ENCODE measurements around the gene MXD1. TPM values are rescaled to one million over a fixed set of nuclear protein-coding genes. Genes with fewer than 3 reads are reported as not detected.

Gene MXD1
- total RNA-seq, 2 donors from 2014 or later: 57.8 to 200 TPM

DNA sequence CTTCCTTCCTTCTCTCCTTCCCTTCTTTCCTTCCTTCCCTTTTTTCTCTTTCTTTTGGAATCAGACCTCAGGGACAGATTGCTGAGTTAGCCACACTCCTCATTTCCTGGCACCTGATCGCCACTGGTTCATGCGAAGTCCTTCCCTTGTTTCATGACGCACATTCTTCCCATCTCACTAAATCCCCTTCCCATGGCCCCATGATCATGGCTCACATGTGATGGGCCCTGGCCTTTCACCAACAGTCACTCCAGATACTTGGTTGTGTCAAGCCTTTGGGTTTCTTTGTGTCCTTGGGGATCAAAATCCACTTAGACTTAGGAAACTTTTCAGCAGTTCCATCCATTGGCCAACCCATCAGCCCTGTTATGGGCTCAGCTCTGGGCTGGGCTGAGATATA lies 70.3 kb downstream of the MXD1 start:
- H3K27ac ChIP-seq: no peak overlapping the region
- DNase-seq: no peak
- no peak overlapping the region for H3K9ac ChIP-seq (ENCODE audit: low read depth in 2 of 2, low read length in 2 of 2)
- H3K36me3 ChIP-seq: no peaks in the 10 kb centered on the region
- H3K27me3 ChIP-seq: no peaks in the 10 kb centered on the region
- no peak overlapping the region for H3K4me3 ChIP-seq
- no peaks in the 10 kb centered on the region for H3K4me1 ChIP-seq
- no peaks in the 10 kb centered on the region for H3K9me3 ChIP-seq
- intact Hi-C loops (cut with DNase I): no loop called here
- TF ChIP-seq, protein P1, sequence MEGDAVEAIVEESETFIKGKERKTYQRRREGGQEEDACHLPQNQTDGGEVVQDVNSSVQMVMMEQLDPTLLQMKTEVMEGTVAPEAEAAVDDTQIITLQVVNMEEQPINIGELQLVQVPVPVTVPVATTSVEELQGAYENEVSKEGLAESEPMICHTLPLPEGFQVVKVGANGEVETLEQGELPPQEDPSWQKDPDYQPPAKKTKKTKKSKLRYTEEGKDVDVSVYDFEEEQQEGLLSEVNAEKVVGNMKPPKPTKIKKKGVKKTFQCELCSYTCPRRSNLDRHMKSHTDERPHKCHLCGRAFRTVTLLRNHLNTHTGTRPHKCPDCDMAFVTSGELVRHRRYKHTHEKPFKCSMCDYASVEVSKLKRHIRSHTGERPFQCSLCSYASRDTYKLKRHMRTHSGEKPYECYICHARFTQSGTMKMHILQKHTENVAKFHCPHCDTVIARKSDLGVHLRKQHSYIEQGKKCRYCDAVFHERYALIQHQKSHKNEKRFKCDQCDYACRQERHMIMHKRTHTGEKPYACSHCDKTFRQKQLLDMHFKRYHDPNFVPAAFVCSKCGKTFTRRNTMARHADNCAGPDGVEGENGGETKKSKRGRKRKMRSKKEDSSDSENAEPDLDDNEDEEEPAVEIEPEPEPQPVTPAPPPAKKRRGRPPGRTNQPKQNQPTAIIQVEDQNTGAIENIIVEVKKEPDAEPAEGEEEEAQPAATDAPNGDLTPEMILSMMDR (IDR thresholded peaks at IDR 0.05): no peak

DNA sequence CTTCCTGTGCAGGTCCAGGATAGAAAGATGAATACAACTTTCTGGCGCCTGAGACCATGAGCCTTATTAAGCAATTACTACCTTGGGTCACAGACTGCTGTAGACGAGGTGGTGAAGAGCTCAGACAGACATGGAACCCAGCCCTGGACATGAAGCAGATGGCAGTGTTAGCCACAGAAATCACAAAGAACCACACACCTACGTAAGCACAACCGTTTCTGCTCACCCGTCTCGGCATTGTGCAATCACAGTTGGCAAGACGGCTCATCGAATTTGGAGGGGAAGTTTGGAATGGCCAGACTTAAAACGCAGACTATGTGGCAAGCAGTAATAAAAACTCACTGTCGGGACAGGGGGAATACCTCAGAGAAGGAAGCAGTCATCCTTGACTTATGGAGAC lies 70.8 kb downstream of the MXD1 start:
- H3K27ac ChIP-seq: no peak overlapping the region
- intact Hi-C loops (cut with DNase I): no loop called here
- DNase-seq: no peak

DNA sequence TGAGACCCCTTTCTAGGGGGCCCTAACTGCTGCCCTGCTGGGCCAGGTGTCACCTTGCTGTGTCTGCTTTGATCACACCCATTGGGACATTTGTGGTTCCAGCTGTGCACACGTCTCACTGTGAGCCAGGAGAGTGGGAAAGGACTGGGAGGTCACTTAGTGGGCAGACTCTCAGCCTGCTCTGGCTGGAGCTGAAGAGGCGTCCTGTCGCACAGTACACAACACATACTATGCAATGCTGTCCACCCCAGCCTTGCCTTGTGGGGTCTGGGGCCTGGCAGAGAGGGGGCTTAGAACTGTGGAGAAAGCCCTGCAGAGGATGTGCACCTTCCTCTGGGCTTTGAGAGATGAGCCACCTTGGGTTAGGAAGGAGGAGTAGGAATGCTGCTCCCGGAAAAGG lies 71.8 kb downstream of the MXD1 start:
- Histone ChIP-seq H3K4me1 (no peaks in the 10 kb centered on the region), H3K27me3 (no peaks in the 10 kb centered on the region), H3K27ac (no peak overlapping the region), H3K9ac (ENCODE audit: low read depth in 2 of 2, low read length in 2 of 2) (no peak overlapping the region), H3K9me3 (no peaks in the 10 kb centered on the region), H3K36me3 (no peaks in the 10 kb centered on the region), H3K4me3 (no peak overlapping the region)
- intact Hi-C loops (cut with DNase I): no loop called here
- TF ChIP-seq, protein P1 (IDR thresholded peaks at IDR 0.05): no peak
- DNase-seq: no peak

More for the DNA sequence above, 70.8 kb downstream of the MXD1 start:
- Histone ChIP-seq H3K27me3 (no peaks in the 10 kb centered on the region), H3K4me3 (no peak overlapping the region), H3K9me3 (no peaks in the 10 kb centered on the region), H3K4me1 (no peaks in the 10 kb centered on the region), H3K9ac (ENCODE audit: low read depth in 2 of 2, low read length in 2 of 2) (peak overlapping the region in 1 of 2 donors; percentile 19), H3K36me3 (no peaks in the 10 kb centered on the region)
- TF ChIP-seq, protein P1 (IDR thresholded peaks at IDR 0.05): no peak

DNA sequence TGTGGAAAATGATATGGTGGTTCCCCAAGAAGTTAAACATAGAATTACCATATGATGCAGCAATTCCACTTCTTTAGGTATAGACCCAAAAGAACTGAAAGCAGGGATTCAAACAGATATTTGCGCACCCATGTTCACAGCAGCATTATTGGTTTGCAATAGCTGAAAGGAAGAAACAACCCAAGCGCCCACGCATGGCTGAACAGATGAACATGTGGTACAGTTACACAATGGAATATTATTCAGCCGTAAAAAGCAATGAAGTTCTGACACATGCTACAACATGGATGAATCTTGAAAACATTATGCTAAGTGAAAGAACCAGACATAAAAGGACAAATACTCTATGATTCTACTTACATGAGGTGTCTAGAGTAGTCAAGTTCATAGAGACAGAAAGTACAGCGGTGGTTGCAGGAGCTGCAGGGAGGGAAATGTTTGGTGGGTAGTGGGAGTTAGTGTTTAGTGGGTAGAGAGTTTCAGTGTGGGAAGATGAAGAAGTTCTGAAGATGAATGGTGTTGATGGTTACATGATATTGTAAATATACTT lies 73.3 kb downstream of the MXD1 start:
- Histone ChIP-seq H3K36me3 (no peaks in the 10 kb centered on the region), H3K27me3 (no peaks in the 10 kb centered on the region), H3K4me3 (no peak overlapping the region), H3K9ac (ENCODE audit: low read depth in 2 of 2, low read length in 2 of 2) (no peak overlapping the region), H3K9me3 (no peaks in the 10 kb centered on the region), H3K27ac (no peak overlapping the region), H3K4me1 (no peaks in the 10 kb centered on the region)
- DNase-seq: no peak
- TF ChIP-seq, protein P1 (IDR thresholded peaks at IDR 0.05): no peak
- intact Hi-C loops (cut with DNase I): no loop called here

DNA sequence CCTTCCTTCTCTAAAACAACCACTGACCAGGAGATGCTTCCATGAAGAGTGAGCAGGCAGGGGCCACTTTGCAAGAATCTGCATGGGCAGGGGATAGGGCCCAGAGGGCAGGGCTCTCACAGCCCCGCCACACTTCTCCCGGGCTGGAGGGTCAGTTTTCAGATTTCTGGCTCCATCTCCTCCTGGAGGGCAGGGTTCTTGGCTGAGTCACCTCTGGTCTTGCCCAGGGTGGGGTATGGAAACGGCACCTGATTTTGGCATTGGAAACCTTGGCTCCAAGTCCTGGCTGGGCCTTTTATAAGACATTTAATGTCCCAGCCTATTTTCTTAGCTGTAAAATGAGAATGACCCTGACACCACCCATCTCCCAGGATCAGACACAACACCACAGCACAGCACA lies 74.1 kb downstream of the MXD1 start:
- intact Hi-C loops (cut with DNase I): no loop called here
- DNase-seq: peak; percentile 56
- no peaks in the 10 kb centered on the region for H3K4me1 ChIP-seq
- H3K9ac ChIP-seq (ENCODE audit: low read depth in 2 of 2, low read length in 2 of 2): no peak overlapping the region
- H3K27ac ChIP-seq: peak overlapping the region; percentile 46
- no peaks in the 10 kb centered on the region for H3K9me3 ChIP-seq
- H3K27me3 ChIP-seq: no peaks in the 10 kb centered on the region
- TF ChIP-seq, protein P1 (IDR thresholded peaks at IDR 0.05): no peak
- no peaks in the 10 kb centered on the region for H3K36me3 ChIP-seq
- no peak overlapping the region for H3K4me3 ChIP-seq
